Urothelium cell line (cell line): ENCODE data around the gene INTS4.
"Not testable (repeated sequence)": the region's sequence is repeated elsewhere in the genome, so short reads cannot be mapped to it uniquely, and the experiment has no call there.

ENCODE experiments used
- DNase-seq: peaks from one replicate; pipeline ENCODE4 v3.0.0; 2011; ENCODE audit warnings: low spot score, mixed read lengths
- FAIRE-seq: peaks from 2 replicates; lab custom pipeline; 2011; peaks lifted over from hg19 to GRCh38; lab: Jason Lieb, UNC

INTS4 gene

DNA sequence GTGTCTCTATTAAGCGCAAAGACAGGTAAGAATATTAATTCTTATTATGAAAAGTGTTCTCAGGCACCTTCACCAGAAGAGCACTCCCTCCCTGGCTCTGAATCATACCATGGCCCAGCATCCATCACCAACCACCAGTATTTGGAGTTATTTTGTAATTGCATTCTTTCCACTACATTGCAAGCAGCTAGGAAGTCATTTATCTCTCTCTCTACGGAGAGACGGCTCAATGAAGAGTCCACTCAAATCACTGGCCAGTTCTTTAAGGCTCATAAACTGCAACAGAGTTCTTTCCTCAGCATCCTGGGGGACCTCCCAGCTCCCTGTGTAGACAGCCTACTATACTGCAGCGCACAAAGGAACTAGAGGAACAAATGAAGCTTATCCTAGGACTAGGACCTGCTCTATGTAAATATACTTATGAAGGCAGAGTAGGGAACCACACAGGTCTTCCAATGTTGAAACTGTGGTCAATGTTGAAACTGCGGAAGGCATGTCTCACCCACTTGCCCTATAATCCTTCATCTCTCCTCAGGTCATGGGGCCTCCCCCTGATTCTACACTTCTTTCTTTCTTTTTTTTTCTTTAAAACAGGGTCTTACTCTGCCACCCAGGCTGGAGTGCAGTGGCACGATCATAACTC, 110.2 kb downstream of the INTS4 start:
- FAIRE-seq: no peak
- DNase-seq: no peak

DNA sequence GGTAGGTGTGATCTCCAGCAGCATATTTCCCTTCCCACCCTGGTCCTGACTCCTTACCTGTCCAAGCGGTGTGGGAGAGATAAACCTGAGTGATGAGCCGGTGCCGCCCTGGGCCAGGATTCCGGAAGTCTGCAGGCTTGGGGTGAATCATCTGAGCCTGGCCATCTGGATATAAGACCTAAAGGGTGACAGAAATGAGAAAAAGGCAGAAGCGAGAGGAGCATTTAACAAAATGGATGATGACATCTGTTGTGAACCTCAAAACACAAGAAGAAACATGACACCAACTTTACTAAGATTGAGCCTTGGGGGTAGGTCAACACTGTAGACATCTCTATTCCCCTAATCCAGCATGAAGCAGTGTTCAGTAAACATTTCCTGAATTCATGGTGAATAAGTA, 110.7 kb downstream of the INTS4 start:
- FAIRE-seq (peak; percentile 74), DNase-seq (no peak)

DNA sequence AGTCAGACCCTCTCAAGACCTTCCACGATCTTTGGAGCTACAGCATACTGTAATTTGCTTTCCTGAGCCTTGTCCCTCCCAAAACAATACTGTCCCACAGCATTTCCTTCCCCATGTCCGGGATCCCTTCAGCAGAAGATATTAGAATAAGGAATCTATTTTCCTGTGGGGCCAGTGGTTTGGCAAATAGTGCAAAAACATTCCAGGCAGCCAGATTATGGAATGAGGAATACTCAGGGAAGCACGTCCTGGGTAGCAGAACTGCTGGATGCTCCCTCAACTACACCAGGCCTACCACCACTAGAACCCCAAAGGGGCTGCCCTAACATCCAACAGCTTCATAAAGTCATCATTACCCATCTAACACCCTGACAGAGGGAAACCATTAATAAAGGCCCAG, 112.1 kb downstream of the INTS4 start:
- DNase-seq: no peak
- FAIRE-seq: no peak

DNA sequence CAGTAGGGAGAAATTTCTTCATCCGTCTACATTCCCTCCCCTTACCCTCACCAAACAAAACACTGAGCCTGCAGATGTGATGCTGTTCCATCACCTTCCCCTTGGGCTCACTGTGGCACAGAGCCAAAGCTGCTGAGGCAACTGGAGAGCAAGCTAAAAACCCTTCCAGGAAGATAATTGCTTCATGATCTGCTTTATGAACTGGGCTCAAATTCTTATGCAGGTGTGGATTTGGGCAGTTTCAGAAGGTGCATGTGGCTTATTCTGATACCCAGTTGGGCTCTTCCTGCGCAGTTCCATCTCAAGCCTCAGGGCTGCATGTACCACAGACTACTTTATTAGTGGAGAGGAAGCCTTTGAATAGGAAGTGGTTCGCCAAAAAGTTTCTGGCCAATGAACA, 115.2 kb downstream of the INTS4 start:
- no peak for FAIRE-seq

DNA sequence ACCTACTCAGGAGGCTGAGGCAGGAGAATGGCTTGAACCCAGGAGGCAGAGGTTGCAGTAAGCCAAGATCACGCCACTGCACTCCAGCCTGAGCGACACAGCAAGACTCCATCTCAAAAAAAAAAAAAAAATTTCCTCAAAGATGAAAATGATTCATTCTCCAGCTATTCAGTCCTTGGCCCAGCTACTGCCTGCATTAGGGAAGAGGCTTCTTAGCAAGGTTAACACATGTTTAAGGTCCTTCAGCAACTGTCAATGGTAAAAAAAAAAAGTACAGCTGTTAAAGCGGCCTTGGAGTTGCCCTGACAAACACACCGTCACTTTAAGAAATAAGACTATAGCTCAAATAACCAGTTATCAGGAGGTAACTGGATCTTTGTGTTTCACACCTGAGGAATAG, 116.2 kb downstream of the INTS4 start:
- FAIRE-seq: not testable (repeated sequence)
- DNase-seq: peak; percentile 75

More for the DNA sequence above, 115.2 kb downstream of the INTS4 start:
- DNase-seq: no peak

DNA sequence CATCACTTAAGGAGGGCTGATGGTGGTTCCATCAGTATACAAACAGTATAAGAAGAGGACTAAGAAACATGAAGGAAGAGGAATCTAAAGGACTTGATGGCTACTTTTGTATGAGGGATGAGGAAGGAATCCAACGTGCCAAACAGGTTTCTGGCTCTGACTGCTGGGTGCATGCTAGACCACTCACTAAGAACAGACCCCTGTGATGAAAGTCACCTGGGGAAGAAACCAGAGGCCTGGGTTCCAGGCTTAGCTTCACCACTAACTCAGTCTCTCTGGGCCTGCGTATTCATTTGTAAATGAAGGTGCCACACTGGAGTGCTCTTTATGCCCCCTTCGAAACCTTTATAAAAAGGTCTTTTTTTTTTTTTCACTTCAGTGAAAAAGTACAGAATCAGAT, 118.4 kb downstream of the INTS4 start:
- FAIRE-seq (no peak), DNase-seq (no peak)

DNA sequence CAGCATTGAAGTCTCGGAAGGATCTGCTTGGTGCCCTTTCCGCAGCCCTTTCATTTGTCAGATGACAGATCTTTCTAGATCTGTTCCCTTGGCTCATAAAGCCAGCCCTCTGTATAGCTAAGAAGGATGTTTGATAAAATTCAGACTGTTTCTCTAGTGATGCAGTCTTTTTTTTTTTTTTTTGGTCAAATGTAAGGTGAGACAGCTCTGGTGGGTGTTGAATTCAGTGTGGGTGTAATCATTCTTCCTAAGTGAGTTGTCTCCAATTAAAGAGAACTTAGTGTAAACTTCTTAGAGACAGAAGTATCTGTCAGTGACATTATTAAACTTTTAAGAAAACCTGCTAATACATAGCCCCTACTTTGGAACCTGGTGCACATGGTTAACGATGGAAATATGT, 120.3 kb downstream of the INTS4 start:
- no peak for DNase-seq
- no peak for FAIRE-seq

DNA sequence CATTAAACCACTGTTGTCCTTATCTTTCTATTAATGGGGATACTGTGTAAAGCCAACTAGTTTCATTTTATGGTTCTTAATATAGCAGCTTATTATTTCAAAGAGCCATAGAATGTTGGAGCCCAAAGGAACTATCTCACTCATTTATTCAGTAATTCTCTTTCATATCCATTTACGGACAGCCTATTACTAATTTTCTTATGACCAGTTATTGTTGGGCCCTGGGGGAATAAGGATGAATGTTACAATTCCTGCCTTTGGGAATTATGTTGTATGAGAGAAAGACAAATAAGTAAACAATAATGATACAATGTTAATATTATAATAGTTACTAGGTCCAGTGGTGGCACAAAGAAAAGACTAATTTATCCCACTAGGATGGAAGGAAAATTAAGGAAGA, 121.1 kb downstream of the INTS4 start:
- DNase-seq (no peak), FAIRE-seq (no peak)

DNA sequence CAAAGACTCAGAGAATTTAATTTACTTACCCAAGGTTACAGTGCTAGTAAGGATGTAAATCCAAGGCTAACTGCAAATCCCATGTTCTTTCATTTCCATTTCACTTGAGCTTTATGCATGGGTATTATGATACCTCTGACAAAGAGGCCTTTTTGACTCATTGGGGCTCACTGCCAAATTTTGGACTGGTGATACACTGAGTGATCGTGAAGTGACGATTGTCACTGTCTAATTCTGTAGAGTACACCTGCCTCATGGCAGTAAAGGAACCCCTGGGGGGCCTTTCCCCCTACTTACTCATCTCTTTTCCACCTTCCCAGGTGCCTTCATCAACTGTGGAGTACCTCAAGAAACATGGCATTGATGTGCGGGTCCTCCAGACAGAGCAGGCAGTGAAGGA, 122.6 kb downstream of the INTS4 start:
- FAIRE-seq: no peak
- no peak for DNase-seq

DNA sequence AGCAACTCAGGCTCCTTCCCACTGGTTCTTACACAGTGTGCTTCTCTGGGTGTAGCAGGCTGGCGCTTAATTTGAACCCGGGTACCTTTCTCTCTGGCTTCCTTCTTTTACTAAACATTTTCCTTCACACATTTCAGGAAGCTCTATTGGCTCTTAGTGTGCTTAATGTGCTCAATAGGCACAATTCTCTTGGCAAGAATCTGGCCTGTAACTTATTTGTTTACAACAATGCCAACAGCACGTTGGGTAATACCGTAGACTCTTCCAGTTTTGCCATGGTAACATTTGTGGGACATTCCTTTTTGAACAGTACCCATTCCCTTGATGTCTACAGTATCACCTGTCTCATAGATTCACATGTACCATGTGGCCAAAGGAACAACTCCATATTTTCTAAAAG, 125.7 kb downstream of the INTS4 start:
- DNase-seq (no peak), FAIRE-seq (no peak)

DNA sequence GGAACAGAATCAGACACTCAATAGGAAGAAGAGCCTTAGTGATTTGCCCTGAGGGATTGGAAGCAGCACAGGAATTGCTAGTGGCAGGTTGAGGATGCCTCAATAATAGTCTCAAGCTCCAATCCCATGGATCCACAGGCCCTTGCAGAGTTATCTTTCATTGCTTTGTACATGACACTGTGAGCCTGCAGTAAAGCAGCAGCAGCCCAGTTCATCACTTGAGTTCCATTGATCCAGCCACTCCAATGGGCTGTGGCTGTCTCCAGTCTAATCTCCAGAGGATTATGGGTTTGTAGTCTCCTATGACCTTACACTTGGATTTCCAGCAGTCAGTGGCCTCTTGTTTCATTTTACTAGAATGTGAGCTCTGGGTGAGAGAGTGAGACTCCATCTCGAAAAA, 128.1 kb downstream of the INTS4 start:
- DNase-seq: no peak
- FAIRE-seq: peak; percentile 35

DNA sequence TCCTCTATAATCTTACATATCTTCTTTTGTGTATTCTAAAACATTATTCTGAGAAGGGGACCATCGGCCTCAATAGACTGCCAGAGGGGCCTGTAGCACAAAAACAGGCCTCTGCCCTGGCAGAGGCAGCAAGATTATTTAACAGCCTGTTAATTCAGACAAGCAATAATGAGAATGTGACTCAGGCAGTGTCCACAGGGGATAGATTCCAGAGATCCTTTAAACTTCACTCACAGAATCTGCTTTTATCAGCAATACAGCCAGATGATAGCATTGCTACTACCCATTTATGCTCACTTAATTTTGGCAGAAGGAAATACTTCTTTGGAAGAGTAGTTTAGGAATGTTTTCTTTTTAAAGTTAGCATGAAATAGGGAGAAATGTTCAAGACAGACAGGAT, 128.7 kb downstream of the INTS4 start:
- no peak for FAIRE-seq

DNA sequence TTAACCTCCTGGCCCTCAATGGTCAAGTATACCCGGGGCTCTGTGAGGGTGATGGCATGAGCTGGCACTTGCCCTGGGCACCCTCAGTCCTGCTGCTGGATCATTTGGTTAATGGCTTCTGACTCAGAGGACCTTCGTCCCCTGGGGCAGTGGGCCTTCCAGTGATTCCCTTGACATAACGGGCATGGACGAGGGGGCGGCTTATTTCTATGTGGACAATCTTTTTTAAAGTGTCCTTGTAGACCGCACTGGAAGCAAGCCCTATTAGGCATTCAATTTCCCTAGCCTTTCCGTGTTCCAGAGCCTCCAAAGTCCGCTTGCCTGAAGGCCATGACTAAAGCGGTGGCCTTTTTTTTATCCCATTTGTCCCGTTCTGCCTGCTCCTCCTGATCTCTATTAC, 133.0 kb downstream of the INTS4 start:
- not testable (repeated sequence) for FAIRE-seq, DNase-seq

More for the DNA sequence above, 128.7 kb downstream of the INTS4 start:
- no peak for DNase-seq

DNA sequence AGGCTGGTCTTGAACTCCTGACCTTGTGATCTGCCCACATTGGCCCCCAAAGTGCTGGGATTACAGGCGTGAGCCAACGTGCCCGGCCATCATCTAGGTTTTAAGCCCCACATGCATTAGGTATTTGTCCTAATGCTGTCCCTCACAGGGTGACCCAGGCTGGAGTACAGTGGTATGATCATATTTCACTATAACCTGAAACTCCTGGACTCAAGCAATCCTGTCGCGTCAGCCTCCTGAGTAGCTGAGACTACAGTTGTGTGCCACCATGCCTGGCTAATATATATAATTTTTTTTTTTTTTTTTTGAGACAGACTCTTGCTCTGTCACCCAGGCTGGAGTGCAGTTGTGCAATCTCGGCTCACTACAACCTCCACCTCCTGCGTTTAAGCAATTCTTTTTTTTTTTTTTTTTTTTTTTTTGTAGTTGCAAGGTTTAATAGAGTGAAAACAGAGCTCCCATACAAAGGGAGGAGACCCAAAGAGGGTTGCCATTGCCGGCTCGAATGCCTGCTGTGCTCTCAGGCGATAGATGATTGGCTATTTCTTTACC, 136.5 kb downstream of the INTS4 start:
- not testable (repeated sequence) for DNase-seq, FAIRE-seq

DNA sequence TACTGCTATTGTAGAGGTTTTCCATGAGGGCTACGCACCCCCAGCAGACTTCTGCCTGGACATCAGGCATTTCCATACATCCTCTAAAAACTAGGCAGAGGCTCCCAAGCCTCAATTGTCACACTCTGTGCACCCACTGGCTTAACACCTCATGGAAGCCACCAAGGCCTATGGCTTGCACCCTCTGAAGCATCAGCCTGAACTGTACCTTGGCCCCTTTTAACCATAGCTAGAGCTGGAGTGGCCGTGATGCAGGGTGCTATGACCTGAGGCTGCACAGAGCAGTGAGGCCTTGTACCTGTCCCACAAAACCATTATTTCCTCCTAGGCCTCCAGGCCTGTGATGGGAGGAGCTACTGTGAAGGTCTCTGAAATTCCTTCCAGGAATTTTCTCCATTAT, 139.6 kb downstream of the INTS4 start:
- FAIRE-seq (no peak), DNase-seq (no peak)

DNA sequence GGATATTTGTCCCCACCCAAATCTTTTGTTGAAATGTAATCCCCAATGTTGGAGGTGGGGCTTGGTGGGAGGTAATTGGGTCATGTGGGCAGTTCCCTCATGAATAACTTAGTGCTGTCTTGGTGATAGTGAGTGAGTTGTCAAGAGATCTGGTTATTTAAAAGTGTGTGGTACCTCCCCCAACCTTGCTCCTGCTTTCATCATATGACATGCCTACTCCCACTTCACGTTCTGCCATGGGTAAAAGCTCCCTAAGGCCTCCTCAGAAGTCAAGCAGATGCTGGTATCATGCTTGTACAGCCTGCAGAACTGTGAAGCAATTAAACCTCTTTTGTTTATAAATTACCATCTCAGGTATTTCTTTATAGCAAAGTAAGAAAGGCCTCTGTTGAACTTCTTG, 143.0 kb downstream of the INTS4 start:
- DNase-seq: no peak
- no peak for FAIRE-seq

DNA sequence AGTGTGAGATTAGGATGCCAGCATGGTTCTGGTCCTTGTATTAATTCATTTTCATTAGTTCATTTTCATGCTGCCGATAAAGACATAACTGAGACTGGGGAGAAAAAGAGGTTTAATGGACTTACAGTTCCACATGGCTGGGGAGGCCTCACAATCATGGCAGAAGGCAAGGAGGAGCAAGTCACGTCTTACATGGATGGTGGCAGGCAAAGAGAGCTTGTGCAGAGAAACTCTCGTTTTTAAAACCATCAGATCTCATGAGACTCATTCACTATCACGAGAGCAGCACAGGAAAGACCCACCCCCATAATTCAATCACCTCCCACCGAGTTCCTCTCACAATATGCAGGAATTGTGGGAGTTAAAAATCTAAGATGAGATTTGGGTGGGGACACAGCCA, 150.8 kb downstream of the INTS4 start:
- DNase-seq, FAIRE-seq: not testable (repeated sequence)

DNA sequence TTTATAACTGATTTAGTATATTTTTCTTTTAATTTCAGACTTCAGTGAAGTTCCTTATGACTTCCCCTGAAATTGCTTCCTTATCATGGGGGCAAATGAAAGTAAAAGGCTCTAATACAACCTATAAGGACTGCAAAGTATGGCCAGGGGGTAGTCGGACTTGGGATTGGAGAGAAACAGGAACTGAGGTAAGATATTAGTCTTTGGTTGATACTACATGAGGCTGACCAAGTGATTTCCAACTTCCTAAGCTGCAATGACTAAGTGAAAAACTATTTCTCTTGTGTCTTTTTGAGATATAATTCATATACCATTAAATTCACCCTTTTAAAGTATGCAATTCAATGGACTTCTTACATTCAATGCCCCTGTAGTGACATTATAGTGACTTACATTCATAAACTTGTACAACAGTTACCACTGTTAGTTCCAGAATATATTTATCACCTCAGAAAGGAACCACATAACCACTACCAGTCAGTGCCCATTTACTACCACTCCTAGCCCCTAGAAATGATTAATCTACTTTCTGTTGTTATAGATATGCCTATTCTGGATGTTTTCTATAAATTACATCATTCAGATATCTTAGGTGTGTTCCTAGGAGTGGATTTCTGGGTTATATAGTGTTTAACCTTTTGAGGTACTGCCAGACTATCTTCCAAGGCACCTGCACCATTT, 151.9 kb downstream of the INTS4 start:
- DNase-seq (no peak), FAIRE-seq (no peak)

DNA sequence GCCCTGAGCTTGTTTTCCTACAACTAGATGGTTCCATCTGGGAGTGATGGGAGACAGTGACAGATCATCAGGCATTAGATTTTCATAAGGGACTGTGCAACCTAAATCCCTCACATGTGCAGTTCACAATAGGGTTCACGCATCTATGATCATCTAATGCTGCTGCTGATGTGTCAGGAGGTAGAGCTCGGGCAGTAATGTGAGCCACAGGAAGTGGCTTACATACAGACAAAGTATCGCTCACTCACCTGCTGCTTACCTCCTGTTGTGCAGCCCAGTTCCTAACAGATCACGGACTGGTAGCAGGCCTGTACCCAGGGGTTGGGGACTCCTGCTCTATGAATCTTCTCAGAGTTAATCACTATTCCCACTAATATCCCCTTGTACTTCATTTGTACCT, 161.2 kb downstream of the INTS4 start:
- DNase-seq (no peak), FAIRE-seq (no peak)

DNA sequence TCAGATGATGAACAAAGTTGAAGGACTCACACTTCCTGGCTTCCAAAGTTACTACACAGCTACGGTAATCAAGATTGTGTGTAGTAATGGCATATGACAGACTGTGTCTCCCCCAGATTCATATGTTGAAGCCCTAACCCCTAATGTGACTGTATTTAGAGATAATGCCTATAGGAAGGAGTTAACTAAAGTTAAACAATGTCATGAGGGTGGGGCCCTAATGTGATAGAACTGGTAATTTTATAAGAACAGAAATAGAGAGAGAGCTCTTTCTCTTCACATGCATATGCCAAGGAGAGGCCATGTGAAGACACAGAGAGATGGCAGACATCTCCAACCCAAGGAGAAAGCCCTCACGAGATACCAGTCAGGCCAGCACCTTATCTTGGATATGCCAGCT, 165.5 kb downstream of the INTS4 start:
- DNase-seq (no peak), FAIRE-seq (no peak)
